ENCODE data around the gene ACBD6.

GRCh38 chr1:180309338-180309737 lies 193.0 kb downstream of the ACBD6 start:
- TF ChIP-seq POLR2AphosphoS5 (IDR thresholded peaks at IDR 0.05; ENCODE audit: low read depth, low read length) (no peak), REST (IDR thresholded peaks at IDR 0.05; ENCODE audit: insufficient read depth in 1 of 2, low read depth in 2 of 2, low read length in 2 of 2) (no peak), TAF1 (IDR thresholded peaks at IDR 0.05; ENCODE audit: borderline replicate concordance, insufficient read depth, low read length) (no peak), SIN3A (IDR thresholded peaks at IDR 0.05; ENCODE audit: borderline replicate concordance, insufficient read depth, low read length) (no peak)
